Uterus (tissue), 4 donors: ENCODE measurements around the gene NDE1. TPM values are rescaled to one million over a fixed set of nuclear protein-coding genes. Genes with fewer than 3 reads are reported as not detected.

Experiments used
- DNase-seq, 2 donors: peaks; one replicate each; pipeline ENCODE4 v3.0.0-alpha.2; 2019 to 2020
- H3K27ac ChIP-seq, 2 donors: fragments of 200-600 bp; sonication (generic); 1 replicate in 1 of 2; 2 replicates in 1 of 2; pipeline ENCODE4 v1.5.1; 2016 to 2018
- H3K27me3 ChIP-seq, 2 donors: fragments of 200-600 bp; sonication (generic); one replicate each; pipeline ENCODE4 v1.5.1; 2018 to 2019; ENCODE audit warnings: control low read depth in 1 of 2
- H3K36me3 ChIP-seq, 2 donors: fragments of 200-600 bp; sonication (generic); one replicate each; pipeline ENCODE4 v1.5.1; 2019; ENCODE audit warnings: control low read depth in 1 of 2
- H3K4me1 ChIP-seq, 2 donors: fragments of 200-600 bp; sonication (generic); one replicate each; pipeline ENCODE4 v1.5.1; 2018 to 2019; ENCODE audit warnings: control low read depth in 1 of 2
- H3K4me3 ChIP-seq, 2 donors: fragments of 200-600 bp; sonication (generic); 1 replicate in 1 of 2; 2 replicates in 1 of 2; pipeline ENCODE4 v1.5.1; 2018 to 2019; ENCODE audit warnings: mild to moderate bottlenecking in 1 of 2
- H3K9me3 ChIP-seq, 2 donors: fragments of 200-600 bp; sonication (generic); one replicate each; pipeline ENCODE4 v1.5.1; 2019; ENCODE audit warnings: control low read depth in 1 of 2
- POLR2A ChIP-seq, 2 donors: fragments of 450-650 bp; IDR thresholded peaks; one replicate each; pipeline ENCODE4 v1.6.1; 2016; ENCODE audit warnings: antibody characterized with exemption in 2 of 2, mild to moderate bottlenecking in 1 of 2, moderate library complexity in 1 of 2
- intact Hi-C: fragments of 100-400 bp; cut with DNase I; formaldehyde crosslinking; loops from one replicate; pipeline ENCODE4 v1.15.1; 2023; ENCODE audit warnings: low total_unique reads
- total RNA-seq, 4 donors: library from RNA; depleted of rRNA in 3 of 4; stranded (reverse); fragments of >200 nt in 3 of 4; gene quantifications; one replicate each; pipeline versions ENCODE4 v1.1.0 to v1.2.4, GENCODE V29; 2014 to 2023
- TF ChIP-seq, protein P1 (sequence below), 4 experiments: fragments of 200-600 bp in 2 of 4; fragments of 450-650 bp in 2 of 4; sonication (generic) in 2 of 4; IDR thresholded peaks; one replicate each; pipeline ENCODE4 v1.5.1; 2016 to 2019; ENCODE audit warnings: antibody characterized with exemption in 4 of 4, mild to moderate bottlenecking in 2 of 4, moderate library complexity in 1 of 4
- donor health status: DM: yes; HTN: yes; CAD: no.

Gene NDE1
- total RNA-seq, 4 donors from 2014 or later, result 23.8 to 53.4 (median 39.2) TPM

- Histone ChIP-seq H3K4me3 (no peak overlapping the region), H3K9me3 (no peaks in the 10 kb centered on the region), H3K27me3 (no peaks in the 10 kb centered on the region), H3K4me1 (no peaks in the 10 kb centered on the region), H3K27ac (no peak overlapping the region), H3K36me3 (no peaks in the 10 kb centered on the region)
- DNase-seq, result no peak
- intact Hi-C loops, result no loop called here
- TF ChIP-seq, protein P1, sequence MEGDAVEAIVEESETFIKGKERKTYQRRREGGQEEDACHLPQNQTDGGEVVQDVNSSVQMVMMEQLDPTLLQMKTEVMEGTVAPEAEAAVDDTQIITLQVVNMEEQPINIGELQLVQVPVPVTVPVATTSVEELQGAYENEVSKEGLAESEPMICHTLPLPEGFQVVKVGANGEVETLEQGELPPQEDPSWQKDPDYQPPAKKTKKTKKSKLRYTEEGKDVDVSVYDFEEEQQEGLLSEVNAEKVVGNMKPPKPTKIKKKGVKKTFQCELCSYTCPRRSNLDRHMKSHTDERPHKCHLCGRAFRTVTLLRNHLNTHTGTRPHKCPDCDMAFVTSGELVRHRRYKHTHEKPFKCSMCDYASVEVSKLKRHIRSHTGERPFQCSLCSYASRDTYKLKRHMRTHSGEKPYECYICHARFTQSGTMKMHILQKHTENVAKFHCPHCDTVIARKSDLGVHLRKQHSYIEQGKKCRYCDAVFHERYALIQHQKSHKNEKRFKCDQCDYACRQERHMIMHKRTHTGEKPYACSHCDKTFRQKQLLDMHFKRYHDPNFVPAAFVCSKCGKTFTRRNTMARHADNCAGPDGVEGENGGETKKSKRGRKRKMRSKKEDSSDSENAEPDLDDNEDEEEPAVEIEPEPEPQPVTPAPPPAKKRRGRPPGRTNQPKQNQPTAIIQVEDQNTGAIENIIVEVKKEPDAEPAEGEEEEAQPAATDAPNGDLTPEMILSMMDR (IDR thresholded peaks at IDR 0.05), result no peak
- TF ChIP-seq POLR2A (IDR thresholded peaks at IDR 0.05), result no peak
These were observed 87.1 kb downstream of the NDE1 start for GRCh38 chr16:15737140-15737644.

GRCh38 chr16:15739464-15739863 is 89.4 kb downstream of the NDE1 start:
- Histone ChIP-seq H3K9me3 (no peaks in the 10 kb centered on the region), H3K36me3 (no peaks in the 10 kb centered on the region), H3K4me1 (no peaks in the 10 kb centered on the region), H3K27me3 (no peaks in the 10 kb centered on the region), H3K4me3 (no peak overlapping the region), H3K27ac (no peak overlapping the region)
- TF ChIP-seq, protein P1 (IDR thresholded peaks at IDR 0.05), result no peak
- no peak for TF ChIP-seq POLR2A (IDR thresholded peaks at IDR 0.05)
- DNase-seq, result no peak
- intact Hi-C loops, result no loop called here

DNA sequence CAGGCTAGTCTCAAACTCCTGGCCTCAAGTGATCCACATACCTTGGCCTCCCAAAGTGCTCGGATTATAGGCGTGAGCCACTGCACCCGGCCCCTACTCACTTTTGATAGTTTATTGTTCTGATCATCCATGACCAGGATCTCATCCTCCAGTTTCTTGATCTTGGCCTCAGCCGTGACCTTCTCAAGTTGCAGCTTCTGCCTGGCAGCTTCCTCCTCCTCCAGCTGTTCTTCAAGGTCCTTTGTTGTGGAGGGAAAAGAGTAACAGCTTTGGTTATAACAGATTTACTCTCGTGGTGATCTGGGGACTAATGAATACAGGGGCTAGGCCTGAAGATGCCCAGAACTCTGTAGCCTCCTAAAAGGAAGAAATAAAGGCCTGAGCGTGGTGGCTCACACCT is 89.9 kb downstream of the NDE1 start:
- Histone ChIP-seq H3K36me3 (no peaks in the 10 kb centered on the region), H3K27ac (no peak overlapping the region)

GRCh38 chr16:15741207-15741871 is 91.3 kb downstream of the NDE1 start:
- Histone ChIP-seq H3K36me3 (no peaks in the 10 kb centered on the region), H3K9me3 (no peaks in the 10 kb centered on the region), H3K27me3 (no peaks in the 10 kb centered on the region), H3K4me3 (no peak overlapping the region), H3K4me1 (no peaks in the 10 kb centered on the region), H3K27ac (no peak overlapping the region)
- intact Hi-C loops, result no loop called here
- no peak for DNase-seq
- TF ChIP-seq, protein P1 (IDR thresholded peaks at IDR 0.05), result no peak
- no peak for TF ChIP-seq POLR2A (IDR thresholded peaks at IDR 0.05)

More for the DNA sequence above, 89.9 kb downstream of the NDE1 start:
- Histone ChIP-seq H3K4me1 (no peaks in the 10 kb centered on the region), H3K27me3 (no peaks in the 10 kb centered on the region), H3K9me3 (no peaks in the 10 kb centered on the region), H3K4me3 (no peak overlapping the region)
- DNase-seq, result no peak
- intact Hi-C loops, result no loop called here
- TF ChIP-seq, protein P1 (IDR thresholded peaks at IDR 0.05), result no peak
- no peak for TF ChIP-seq POLR2A (IDR thresholded peaks at IDR 0.05)

GRCh38 chr16:15742716-15743115 is 92.7 kb downstream of the NDE1 start:
- Histone ChIP-seq H3K27me3 (no peaks in the 10 kb centered on the region), H3K4me3 (no peak overlapping the region), H3K36me3 (no peaks in the 10 kb centered on the region), H3K4me1 (no peaks in the 10 kb centered on the region), H3K9me3 (no peaks in the 10 kb centered on the region), H3K27ac (no peak overlapping the region)
- no peak for TF ChIP-seq POLR2A (IDR thresholded peaks at IDR 0.05)
- TF ChIP-seq, protein P1 (IDR thresholded peaks at IDR 0.05), result no peak
- DNase-seq, result no peak
- intact Hi-C loops, result no loop called here
